Gastroesophageal sphincter (tissue), 4 donors: ENCODE data around the gene GLDN. TPM values are rescaled to one million over a fixed set of nuclear protein-coding genes. Genes with fewer than 3 reads are reported as not detected.

Experiments
- ATAC-seq: fragments of 150-250 bp; one replicate; pipeline ENCODE4 v1.9.1; 2016; ENCODE audit warnings: mild to moderate bottlenecking, moderate library complexity
- H3K27ac ChIP-seq, 4 donors: fragments of 200-600 bp; sonication (generic) in 3 of 4; 1 replicate in 3 of 4; 2 replicates in 1 of 4; pipeline ENCODE4 v1.5.1; 2016 to 2019
- H3K27me3 ChIP-seq: fragments of 200-600 bp; sonication (generic); one replicate; pipeline ENCODE4 v1.5.1; 2019
- H3K36me3 ChIP-seq, 2 donors: fragments of 200-600 bp; sonication (generic); one replicate each; pipeline ENCODE4 v1.5.1; 2019; ENCODE audit warnings: control low read depth in 1 of 2
- H3K4me1 ChIP-seq, 3 donors: fragments of 200-600 bp; sonication (generic); 1 replicate in 2 of 3; 2 replicates in 1 of 3; pipeline ENCODE4 v1.5.1; 2016 to 2019; ENCODE audit warnings: control low read depth in 2 of 3
- H3K4me3 ChIP-seq, 2 donors: fragments of 200-600 bp; sonication (generic); one replicate each; pipeline ENCODE4 v1.5.1; 2019; ENCODE audit warnings: mild to moderate bottlenecking in 1 of 2, moderate library complexity in 1 of 2
- H3K9me3 ChIP-seq, 3 donors: fragments of 200-600 bp; sonication (generic); one replicate each; pipeline ENCODE4 v1.5.1; 2017 to 2019; ENCODE audit warnings: control low read depth in 2 of 3
- CTCF ChIP-seq, 4 experiments: fragments of 200-600 bp in 2 of 4; fragments of 450-650 bp in 2 of 4; sonication (generic) in 1 of 4; IDR thresholded peaks; one replicate each; pipeline ENCODE4 v1.5.1; 2017 to 2019; ENCODE audit warnings: antibody characterized with exemption in 4 of 4, mild to moderate bottlenecking in 2 of 4, moderate library complexity in 2 of 4
- EP300 ChIP-seq: sonication (generic); formaldehyde crosslinking; IDR thresholded peaks from one replicate; pipeline ENCODE4 v1.6.1; 2017; ENCODE audit warnings: antibody characterized with exemption, mild to moderate bottlenecking
- POLR2A ChIP-seq, 2 donors: fragments of 450-650 bp; IDR thresholded peaks; one replicate each; pipeline ENCODE4 v1.6.1; 2017; ENCODE audit warnings: antibody characterized with exemption in 2 of 2, mild to moderate bottlenecking in 2 of 2, moderate library complexity in 1 of 2
- POLR2AphosphoS5 ChIP-seq: sonication (generic); formaldehyde crosslinking; IDR thresholded peaks from one replicate; pipeline ENCODE4 v1.6.1; 2017; ENCODE audit warnings: antibody characterized with exemption
- WGBS, 2 donors: methylation state at CpG; one replicate each; pipeline ENCODE4 v1.1.5; 2018; ENCODE audit warnings: low coverage in 1 of 2; 5-methylcytosine and 5-hydroxymethylcytosine counted together
- small RNA-seq, 4 donors: library from RNA; depleted of rRNA; stranded (forward); fragments of <200 nt; gene quantifications; one replicate each; pipeline ENCODE3, GENCODE V24; 2016
- total RNA-seq, 4 donors: library from RNA; depleted of rRNA; stranded (reverse); fragments of >200 nt; gene quantifications; one replicate each; pipeline ENCODE4 v1.1.0, GENCODE V29; 2016

GLDN gene
- total RNA-seq, 4 donors from 2014 or later = 3.7 to 19.6 (median 4.4) TPM

- TF ChIP-seq POLR2AphosphoS5 (no peak), POLR2A (IDR thresholded peaks at IDR 0.05) (no peak), CTCF (IDR thresholded peaks at IDR 0.05) (no peak), EP300 (no peak)
- H3K27ac ChIP-seq = no peak overlapping the region
- H3K4me3 ChIP-seq = no peak overlapping the region
- no peaks in the 10 kb centered on the region for H3K27me3 ChIP-seq
- no peaks in the 10 kb centered on the region for H3K4me1 ChIP-seq
- WGBS, 2 donors = 75 to 89% methylated on average over 4 of the region's 4 CpGs
- peaks cover 0 to 64% of the 10 kb centered on the region in 2 donors for H3K36me3 ChIP-seq
- no peak for ATAC-seq
- no peaks in the 10 kb centered on the region for H3K9me3 ChIP-seq
Observed at GRCh38 chr15:51447855-51448621, 106.6 kb downstream of the GLDN start.

GRCh38 chr15:51448622-51449399 is 107.4 kb downstream of the GLDN start:
- no peak for ATAC-seq
- H3K27me3 ChIP-seq = no peaks in the 10 kb centered on the region

GRCh38 chr15:51450001-51450400 is 108.5 kb downstream of the GLDN start:
- no peak for TF ChIP-seq POLR2AphosphoS5
- no peak for TF ChIP-seq CTCF (IDR thresholded peaks at IDR 0.05)
- no peak for TF ChIP-seq POLR2A (IDR thresholded peaks at IDR 0.05)
- TF ChIP-seq EP300 = no peak
- Histone ChIP-seq H3K4me3 (no peak overlapping the region), H3K36me3 (peaks cover 0 to 80% of the 10 kb centered on the region in 2 donors), H3K27ac (no peak overlapping the region), H3K9me3 (no peaks in the 10 kb centered on the region), H3K27me3 (no peaks in the 10 kb centered on the region), H3K4me1 (no peaks in the 10 kb centered on the region)
- 77 to 82% methylated on average over 6 of the region's 6 CpGs for WGBS, 2 donors
- ATAC-seq = no peak

More at GRCh38 chr15:51448622-51449399, 107.4 kb downstream of the GLDN start:
- Histone ChIP-seq H3K36me3 (peaks cover 0 to 69% of the 10 kb centered on the region in 2 donors), H3K9me3 (no peaks in the 10 kb centered on the region), H3K4me3 (no peak overlapping the region), H3K4me1 (no peaks in the 10 kb centered on the region), H3K27ac (no peak overlapping the region)
- TF ChIP-seq EP300 (no peak), POLR2AphosphoS5 (no peak), CTCF (IDR thresholded peaks at IDR 0.05) (no peak), POLR2A (IDR thresholded peaks at IDR 0.05) (no peak)
- 84% methylated on average over 7 of the region's 7 CpGs for WGBS, 2 donors

Small RNA genes lying within 50 kb of the gene (small RNA-seq; reads per million reads assigned to genes)
- gene AC020891.4 (0 reads per million in 4 donors), gene MIR7973-1 (0 reads per million in 4 donors)

Other genes with a start within 250 kb of the GLDN start
- gene TNFAIP8L3, start 246.7 kb upstream of the GLDN start, total RNA-seq = 10 to 100 TPM; 17.1 to 31.7 (median 23.9) TPM
- 1 to 10 TPM in 3 of 4 donors, not detected in 1; 1.8 to 2.9 (median 2.5) TPM for gene CYP19A1, start 3.1 kb upstream of the GLDN start, total RNA-seq